Embryonic facial prominence (tissue), 1 donor: ENCODE results near the gene DNAH3.
"Not testable (repeated sequence)": the region's sequence is repeated elsewhere in the genome, so short reads cannot be mapped to it uniquely, and the experiment has no call there.

Experiments used
- DNase-seq: peaks from one replicate; pipeline ENCODE4 v3.0.0-alpha.2; 2016; ENCODE audit errors: extremely low spot score

Gene DNAH3, protein sequence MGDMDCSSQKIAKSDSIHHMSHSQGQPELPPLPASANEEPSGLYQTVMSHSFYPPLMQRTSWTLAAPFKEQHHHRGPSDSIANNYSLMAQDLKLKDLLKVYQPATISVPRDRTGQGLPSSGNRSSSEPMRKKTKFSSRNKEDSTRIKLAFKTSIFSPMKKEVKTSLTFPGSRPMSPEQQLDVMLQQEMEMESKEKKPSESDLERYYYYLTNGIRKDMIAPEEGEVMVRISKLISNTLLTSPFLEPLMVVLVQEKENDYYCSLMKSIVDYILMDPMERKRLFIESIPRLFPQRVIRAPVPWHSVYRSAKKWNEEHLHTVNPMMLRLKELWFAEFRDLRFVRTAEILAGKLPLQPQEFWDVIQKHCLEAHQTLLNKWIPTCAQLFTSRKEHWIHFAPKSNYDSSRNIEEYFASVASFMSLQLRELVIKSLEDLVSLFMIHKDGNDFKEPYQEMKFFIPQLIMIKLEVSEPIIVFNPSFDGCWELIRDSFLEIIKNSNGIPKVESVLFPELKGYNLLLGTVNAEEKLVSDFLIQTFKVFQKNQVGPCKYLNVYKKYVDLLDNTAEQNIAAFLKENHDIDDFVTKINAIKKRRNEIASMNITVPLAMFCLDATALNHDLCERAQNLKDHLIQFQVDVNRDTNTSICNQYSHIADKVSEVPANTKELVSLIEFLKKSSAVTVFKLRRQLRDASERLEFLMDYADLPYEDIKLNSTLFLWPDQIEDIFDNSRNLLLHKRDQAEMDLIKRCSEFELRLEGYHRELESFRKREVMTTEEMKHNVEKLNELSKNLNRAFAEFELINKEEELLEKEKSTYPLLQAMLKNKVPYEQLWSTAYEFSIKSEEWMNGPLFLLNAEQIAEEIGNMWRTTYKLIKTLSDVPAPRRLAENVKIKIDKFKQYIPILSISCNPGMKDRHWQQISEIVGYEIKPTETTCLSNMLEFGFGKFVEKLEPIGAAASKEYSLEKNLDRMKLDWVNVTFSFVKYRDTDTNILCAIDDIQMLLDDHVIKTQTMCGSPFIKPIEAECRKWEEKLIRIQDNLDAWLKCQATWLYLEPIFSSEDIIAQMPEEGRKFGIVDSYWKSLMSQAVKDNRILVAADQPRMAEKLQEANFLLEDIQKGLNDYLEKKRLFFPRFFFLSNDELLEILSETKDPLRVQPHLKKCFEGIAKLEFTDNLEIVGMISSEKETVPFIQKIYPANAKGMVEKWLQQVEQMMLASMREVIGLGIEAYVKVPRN (N-terminal part only)

DNA sequence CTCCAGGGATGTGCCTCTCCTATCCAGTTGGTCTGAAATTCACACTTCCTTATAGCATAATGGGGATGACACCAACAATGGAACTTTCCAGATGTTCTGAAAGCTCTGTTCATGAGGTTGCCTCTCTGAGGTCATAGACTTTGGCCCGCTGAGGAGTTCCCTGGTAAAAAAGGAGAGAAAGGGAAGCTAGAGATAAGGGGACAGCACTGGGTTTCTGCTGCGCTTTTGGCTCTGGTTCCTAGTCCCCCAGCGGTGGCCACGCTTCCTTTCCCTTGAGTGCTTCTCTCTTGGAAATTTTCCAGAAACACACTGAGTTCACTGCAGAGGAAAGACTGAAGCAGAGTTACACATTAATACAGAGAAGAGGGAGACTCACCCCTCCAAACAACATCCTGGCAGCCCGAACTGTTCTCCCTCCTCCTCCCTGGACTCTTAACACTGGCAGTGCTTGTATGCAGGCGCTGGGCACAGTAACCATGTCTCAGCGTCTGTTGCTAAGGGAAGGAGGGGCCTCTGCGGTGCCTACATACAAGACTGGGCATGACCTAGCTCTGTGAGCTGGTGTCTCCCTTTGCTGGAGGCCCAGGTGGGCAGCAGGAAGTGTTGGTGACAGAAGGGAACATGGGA, at the start of gene DNAH3:
TSS of gene DNAH3 (minus strand) at position 472 of the 627 bp plus-strand sequence. CDS start 527 bp downstream, outside the sequence.
- DNase-seq: no peak

DNA sequence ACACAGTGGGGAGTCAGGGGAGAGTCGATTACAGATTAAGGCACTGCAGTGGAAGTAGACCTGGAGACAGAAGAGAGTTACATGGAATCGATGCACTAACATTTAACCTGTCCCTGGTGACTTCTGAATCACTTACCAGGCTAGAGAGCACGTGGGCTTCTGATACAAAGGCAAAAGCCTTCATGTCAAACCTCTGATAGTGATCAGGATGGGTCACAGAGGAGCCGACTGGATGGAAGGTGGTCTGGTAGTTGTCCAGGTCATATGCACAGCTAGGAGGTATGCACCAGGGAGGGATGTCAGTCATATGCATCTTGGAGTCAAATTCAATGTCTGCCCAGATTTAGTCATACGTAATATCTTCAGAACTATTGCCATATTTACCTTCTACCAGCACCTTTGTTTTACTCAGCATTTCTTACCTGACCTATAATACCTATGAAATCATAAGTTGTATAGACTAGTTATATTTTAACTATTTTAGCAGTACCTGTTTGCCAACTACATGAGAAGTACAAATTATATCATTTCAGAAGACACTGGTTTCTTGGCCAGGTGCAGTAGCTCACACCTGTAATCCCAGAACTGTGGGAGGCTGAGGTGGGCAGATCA, 49.1 kb upstream of the DNAH3 start:
- DNase-seq: no peak

DNA sequence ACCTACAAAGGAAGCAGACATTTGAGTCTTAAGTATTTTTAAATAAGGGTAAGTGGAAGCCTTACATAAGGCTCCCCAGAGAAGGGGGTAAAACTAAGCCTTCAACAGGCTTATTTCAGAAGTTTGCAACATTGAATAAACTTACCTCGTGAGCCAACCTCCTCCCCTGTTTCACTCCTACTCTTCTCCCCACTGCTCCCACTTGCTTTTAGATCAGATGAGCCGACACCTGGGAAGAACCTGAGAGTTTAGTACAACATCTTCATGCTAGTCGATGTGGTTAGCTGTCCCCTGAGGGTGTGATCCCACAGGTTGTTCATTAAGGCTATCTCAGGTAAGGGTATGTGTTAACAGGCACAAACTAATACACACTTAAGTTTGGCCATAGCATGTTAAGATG, 47.0 kb upstream of the DNAH3 start:
- DNase-seq: no peak

DNA sequence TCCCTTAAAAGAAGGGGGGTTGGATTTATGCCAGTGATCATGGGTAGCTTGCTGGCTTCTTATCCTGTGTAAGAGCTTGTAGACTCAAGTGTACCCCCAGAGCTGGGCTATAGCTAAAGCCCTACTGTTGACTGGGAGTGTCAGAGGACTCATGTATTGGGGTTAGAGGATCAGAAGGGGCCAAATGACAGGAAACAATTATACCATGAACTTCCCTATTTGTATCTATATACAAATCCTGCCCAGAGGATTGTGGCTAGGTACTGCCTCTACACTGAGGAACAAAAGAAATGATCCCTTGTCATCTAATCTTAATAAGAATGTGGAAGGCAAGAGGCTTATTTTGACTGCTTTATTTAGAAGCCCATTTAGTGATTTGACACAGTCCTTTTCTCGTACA, 46.5 kb upstream of the DNAH3 start:
- DNase-seq: peak; percentile 14

DNA sequence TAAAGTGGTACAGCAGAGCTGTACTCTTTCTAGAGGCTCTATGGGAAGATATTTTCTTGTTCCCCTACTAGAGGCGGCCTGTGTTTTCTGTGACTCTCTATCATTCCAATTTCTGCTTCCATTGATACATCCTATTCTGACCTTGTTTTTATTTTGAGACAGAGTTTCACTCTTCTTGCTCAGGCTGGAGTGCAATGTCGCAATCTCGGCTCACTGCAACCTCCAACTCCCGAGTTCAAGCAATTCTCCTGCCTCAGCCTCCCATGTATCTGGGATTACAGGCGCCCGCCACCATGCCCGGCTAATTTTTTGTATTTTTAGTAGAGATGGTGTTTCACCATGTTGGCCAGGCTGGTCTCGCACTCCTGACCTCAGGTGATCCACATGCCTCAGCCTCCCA, 44.7 kb upstream of the DNAH3 start:
- not testable (repeated sequence) for DNase-seq

DNA sequence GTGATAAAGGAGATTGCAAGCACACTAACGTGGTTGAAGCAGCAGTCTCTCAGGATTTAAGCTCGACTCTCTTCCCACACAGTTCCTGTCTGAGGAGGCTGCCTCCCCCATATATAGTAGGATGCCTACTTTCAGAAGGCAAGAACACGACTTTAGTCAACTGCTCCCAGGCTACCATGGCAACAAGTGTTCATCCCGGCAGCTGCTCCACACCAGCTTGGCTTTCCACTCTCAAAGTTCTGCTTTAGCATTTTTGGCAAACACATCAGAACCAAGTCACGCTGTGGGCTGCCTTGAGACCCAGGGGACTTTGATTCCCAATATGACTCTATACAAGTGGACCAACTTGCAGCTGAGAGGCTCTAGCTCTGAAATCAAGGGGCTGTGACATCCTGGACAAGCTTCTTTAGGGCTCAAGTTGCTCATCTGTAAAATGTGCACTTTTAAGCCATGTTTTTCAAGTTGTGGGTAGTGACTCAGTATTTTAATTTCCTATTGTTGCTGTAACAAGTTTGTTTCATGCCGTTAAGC, 44.2 kb upstream of the DNAH3 start:
- DNase-seq: no peak

DNA sequence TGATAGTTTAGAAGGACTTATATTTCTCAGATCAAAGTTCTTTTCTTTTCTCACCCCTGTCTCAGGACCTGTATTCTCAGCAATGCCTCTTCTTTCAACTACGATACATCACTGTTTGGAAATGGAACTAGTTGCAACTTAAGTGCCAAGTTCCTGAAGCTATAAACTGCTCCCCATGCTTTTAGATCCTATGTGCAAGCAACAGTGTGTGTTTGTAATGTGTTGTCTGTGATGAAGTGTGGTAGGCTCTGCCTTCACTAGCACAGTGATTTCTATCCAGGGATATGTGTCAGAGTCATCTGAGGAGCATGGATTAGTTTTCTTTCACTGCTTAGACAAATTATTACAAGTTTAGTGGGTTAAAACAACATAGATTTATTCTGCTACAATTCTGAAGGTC, 42.3 kb upstream of the DNAH3 start:
- no peak for DNase-seq

DNA sequence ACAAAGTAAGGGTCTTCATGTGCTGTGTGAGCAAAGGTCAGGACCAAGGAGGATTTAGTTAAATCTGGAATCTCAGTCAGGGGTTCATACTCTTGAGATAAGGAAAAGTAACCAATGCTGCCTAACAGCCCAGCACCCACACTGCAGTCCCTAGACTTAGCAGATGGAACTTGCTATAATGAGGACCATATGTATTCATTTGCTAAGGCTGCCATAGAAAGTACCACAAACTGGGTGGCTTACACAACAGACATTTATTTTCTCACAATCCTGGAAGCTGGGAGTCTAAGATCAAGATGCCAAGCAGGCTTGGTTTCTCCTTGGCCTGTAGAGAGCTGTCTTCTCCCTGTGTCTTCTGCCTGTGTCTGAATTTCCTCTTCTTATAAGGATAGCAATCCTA, 40.0 kb upstream of the DNAH3 start:
- DNase-seq: no peak

DNA sequence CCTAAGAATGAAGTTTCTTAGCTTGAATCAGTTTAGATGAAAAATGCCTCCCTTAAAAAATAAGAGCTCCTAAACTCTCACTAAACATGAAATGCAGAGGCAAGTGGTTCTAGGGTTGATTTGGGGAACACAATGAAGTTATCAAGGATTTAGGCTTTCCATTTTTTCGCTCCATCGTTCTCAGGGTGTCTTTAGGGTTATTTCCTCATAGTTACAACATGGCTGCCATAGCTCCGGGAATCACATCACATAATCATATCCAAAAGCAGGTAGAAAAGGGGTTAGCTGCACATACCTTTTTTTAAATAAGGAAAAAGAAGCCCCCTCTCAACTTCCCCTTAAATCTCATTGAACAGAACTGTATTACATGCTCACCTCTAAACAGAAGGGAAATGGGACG, 39.4 kb upstream of the DNAH3 start:
- no peak for DNase-seq

DNA sequence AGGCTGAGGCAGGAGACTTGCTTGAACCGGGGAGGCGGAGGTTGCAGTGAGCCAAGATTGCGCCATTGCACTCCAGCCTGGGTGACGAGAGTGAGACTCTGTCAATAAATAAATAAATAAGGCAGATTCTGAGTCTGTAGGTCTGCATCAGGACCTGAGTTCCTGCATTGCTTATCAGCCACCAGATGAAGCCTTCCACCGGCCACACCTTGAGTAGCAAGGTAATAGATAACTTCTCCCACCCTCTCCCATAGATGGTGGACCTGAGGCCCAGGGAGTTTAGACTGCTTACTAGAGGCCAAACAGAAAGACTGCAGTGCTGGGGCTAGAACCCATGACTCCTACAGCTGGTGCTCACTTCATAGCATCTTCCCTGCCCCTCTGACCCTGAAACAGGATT, 38.7 kb upstream of the DNAH3 start:
- no peak for DNase-seq

DNA sequence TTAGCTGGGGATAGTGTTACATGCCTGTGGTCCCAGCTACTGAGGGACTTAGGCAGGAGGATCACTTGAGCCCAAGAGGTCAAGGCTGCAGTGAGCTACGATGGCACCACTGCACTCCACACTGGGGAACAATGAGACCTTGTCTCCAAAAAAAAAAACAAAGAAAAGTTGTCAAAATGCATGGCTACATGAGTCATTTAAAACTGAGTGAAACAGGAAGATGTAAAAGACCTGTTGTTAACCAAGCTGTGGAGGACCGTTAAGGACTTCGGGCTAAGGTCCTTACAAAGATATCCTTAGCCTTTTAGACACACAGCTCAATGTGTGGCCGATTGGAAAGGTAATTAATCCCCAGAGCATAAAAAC, 35.7 kb upstream of the DNAH3 start:
- no peak for DNase-seq

DNA sequence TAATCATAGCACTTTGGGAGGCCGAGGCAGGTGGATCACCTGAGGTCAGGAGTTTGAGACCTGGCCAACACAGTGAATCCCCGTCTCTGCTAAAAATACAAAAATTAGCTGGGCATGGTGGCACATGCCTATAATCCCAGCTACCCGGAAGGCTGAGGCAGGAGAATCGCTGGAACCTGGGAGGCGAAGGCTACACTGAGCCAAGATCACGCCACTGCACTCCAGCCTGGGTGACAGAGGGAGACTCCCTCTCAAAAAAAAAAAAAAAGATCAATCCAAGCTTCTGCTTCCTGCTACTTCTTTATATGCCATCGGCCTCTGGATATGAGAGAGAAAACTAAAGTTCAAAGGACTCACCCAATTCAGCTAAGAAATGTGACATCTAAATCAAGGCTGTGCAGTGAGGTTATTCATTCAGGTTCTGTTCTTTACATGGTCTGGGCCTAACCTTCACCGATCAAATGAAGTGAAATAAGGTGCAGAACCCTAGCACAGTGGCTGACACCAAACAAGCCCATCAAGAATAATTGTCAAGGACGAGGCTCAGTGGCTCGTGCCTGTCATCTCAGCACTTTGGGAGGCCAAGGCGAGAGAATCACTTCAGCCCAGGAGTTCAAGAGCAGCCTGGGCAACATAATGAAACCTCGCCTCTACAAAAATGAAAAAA, 35.1 kb upstream of the DNAH3 start:
- no peak for DNase-seq

DNA sequence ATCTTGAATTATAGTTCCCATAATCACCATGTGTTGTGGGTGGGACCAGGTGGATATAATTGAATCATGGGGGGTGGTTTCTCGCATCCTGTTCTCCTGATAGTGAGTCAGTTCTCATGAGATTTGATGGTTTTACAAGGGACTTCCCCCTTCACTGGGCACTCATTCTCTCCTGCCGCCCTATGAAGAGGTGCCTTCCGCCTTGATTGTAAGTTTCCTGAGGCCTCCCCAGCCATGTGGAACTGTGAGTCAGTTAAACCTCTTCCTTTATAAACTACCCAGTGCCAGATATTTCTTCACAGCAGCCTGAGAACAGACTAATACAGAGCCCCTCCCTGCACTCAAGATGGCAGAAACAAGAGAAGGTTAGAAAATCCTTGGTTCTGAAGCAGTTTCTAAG, 34.2 kb upstream of the DNAH3 start:
- DNase-seq: no peak

DNA sequence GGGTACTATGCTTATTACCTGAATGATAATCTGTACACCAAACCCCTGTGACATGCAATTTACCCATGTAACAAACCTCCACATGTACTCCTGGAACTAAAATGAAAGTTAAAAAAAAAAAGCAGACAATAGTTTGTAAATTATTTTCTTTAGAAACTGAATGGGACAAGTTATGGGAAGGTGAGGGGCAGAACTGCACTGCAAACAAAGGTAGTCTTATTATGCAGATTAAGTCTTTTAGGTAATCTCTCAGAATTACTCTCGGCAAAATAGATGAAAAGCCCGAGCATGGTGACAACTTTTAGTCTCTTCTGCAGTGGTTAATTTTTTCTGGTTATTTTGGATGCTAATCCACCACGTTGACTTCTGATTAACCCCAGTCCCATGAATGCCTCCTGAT, 33.3 kb upstream of the DNAH3 start:
- no peak for DNase-seq

DNA sequence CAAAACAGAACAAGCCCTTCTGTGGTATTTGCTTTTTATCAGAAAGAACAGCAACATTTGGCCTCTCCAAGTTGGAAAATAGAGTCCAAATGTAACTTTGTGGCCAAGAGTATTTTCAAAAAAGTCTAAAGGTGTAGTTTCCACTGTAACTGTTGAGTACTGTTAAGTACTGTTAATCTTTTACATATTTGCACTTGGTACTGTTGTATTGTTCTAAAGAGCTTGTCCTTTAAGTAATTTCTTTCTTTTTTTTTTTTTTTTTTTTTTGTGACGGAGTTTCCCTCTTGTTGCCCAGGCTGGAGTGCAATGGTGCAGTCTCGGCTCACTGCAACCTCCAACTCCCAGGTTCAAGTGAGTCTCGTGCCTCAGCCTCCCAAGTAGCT, 29.3 kb upstream of the DNAH3 start:
- no peak for DNase-seq

DNA sequence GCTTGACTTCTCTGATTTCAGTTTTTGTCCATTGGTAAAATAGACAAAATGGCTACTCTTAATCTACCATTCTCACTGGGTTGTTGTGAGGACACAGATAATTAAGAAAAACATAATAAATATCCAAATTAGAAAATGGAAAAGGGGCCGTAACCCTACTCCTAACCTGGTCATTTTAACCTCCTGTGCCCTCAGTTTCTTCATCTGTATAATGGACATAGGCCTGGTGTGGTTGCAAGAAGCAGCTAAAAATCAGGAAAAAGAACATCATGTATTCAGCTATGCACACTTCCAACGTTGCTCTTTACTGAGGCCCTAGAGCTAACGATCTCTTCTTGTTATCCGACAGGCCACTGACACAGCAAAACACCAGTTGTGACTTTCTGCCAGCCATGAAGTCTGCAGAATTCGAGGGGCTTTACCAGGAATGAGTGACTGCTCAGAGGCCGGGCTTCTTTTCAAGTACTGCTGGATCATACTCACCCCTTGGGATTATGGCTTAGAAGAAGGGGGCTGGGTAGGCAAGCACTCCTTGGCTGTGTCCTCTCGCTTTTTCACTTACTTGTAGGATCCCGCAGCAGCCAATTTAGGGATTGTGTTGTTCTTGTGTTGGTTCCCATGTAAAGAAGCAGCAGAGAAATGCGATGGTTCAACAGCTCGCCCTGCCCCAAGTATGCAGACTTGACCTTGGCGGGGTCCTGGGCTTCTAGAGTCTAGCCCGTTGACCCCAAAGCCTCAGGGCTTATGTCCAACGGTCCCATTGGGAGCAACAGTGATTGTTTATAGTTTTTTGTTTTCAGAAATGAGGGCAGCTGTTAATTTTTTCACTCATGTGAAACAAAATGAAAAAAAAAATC, 28.7 kb upstream of the DNAH3 start:
- DNase-seq: no peak

DNA sequence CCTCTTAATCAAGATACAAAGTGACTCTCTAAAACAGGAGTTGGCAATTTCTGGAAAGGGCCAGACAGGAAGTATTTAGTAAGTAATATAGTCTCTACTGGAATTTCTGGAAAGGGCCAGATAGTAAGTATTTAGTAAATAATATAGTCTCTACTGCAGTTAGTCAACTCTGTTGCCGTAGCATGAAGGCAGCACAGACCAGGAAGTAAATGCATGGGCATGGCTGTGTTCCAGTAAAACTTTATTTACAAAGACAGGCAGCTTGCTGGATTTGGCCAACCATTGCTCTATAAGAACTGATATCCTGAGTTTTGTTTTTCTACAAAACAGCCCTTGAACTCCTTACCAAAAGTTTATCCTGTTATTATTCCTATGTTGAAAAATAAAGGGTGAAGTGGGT, 24.8 kb upstream of the DNAH3 start:
- DNase-seq: no peak

DNA sequence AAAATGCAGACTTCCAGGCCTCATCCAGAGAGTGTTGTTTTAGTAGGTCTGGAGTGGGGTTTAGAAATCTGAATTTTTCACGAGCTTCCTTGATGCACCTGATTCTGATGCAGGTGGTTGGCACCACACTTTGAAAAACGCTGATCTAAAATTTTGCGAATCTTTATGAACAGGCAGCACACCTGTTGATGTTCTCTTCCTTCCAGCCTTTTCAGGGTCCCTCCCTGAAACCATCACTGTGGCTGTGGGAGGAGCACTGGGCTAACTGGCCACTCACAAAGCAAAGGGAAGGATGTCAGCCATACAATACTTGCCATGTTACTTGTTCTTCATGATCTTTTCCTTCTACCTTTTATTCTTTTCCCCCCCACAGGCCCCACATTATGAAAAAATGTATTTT, 22.0 kb upstream of the DNAH3 start:
- no peak for DNase-seq

DNA sequence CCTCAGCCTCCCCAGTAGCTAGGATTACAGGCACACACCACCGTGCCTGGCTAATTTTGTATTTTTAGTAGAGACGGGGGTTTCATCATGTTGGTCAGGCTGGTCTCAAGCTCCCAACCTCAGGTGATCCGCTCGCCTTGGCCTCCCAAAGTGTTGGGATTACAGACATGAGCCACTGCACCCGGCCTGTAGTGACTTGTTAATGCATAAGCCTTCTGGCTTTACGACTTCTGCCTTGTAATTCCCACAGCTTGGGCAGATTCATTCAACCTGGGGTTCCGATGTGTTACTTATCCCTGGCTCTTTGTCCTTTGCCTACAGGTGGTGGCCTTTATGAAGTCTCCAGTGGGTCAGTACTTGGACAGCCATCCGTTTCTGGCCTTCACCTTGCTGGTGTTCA, 19.5 kb upstream of the DNAH3 start:
- DNase-seq: not testable (repeated sequence)
